Placental pericyte (primary cell): ENCODE measurements around the gene FMC1. TPM values are rescaled to one million over a fixed set of nuclear protein-coding genes. Genes with fewer than 3 reads are reported as not detected.

Experiments
- small RNA-seq: library from RNA; depleted of rRNA; stranded (forward); fragments of <200 nt; gene quantifications from one replicate; pipeline ENCODE3, GENCODE V24; 2012; ENCODE audit warnings: low replicate concordance
- total RNA-seq: library from RNA; depleted of rRNA; stranded (reverse); fragments of >200 nt; gene quantifications from 2 replicates; pipeline ENCODE4 v1.2.3, GENCODE V29; 2012

The FMC1 gene, protein sequence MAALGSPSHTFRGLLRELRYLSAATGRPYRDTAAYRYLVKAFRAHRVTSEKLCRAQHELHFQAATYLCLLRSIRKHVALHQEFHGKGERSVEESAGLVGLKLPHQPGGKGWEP
- 5.3 and 9.6 TPM in 2 replicates for total RNA-seq

DNA sequence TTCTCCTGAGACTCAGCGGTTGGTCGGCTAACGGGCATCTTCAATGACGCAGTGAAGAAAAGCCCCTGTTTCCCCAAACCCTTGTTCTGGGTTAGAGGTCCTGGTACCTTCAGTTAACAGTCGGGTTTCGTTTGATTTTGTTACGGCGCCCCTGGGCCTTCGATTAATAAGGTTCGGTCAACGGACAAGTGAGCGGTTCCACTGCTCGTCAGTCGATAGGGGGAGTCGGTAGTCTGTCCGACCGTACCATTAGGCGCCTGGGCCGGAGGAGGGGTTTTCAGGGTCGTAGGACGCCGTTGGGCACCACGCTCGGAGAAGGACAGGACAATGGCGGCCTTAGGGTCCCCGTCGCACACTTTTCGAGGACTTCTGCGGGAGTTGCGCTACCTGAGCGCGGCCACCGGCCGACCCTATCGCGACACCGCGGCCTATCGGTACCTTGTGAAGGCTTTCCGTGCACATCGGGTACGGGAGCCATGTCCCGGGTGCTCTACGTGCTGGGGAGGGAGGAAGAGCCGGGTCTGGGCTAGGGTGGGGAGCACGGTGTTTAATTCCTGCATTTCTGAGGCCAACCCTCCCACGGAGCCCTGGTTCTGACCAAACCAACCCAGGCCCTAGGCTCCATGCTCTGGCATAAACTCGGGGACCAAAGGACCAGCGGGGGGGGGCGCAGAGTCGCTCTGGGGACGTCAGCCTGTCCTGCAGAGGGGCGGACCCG, at the start of gene FMC1:
FMC1 (plus strand) TSS at position 280 of the 718 bp plus-strand sequence; CDS start at position 328, 48 bp downstream.

DNA sequence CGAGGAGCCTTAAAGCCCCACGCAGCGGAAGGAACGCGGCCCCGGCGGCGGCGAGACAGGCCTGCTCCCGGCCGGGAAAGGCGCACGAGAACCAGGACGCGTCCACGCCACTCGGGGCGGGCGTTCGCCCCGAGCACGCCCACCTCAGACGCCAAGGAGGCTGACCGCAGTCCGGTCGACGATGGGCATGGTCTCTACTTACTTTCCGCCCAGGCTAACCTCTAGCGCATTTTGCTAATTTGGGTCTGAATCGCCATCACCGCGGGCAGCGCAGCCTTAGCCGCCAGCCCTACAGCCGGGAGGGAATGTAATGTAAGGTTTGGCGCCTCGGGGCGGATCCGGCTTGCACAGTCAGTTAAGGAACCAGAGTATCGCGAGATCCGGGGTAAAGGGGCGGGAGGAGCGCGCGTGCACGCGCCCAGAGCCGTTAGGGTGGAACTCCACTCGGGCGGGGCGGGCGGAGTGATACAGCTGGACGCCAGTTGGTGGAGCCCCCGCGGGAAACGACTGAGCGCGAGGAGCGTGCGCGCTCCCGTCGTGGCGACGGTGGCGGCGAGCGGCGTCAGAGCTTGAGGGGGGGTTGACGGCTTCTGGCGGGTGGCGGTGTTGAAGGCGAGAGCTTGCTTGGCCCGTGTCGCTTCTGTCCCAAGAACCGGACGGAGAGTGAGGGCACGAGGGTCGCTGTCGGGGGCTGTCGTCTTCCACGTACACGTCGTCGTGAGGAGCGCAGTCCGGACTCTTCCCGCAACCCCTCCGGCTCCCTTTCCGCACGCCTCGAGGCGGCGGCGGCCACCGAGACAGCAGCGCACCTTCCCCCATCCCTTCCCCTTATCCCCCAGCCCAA, 18.5 kb downstream of the FMC1 start, which contains the start of gene LUC7L2:
LUC7L2 (plus strand) TSS at position 529 of the 844 bp plus-strand sequence. CDS start 368 bp downstream, outside the sequence.

Small RNA genes within 50 kb of the gene (small RNA-seq; reads per million reads assigned to genes)
- gene RNU6-206P: not detected

Other genes starting within 250 kb of the FMC1 start
- 23.0 and 57.1 TPM in 2 replicates for gene ZC3HAV1, start 231.6 kb upstream of the FMC1 start, total RNA-seq
- 6.7 and 9.4 TPM in 2 replicates for gene UBN2, start 110.1 kb upstream of the FMC1 start, total RNA-seq
- gene LUC7L2, start 18.6 kb downstream of the FMC1 start, total RNA-seq: 47.1 and 65.2 TPM in 2 replicates
- not detected in 2 replicates for gene KLRG2, start 142.3 kb downstream of the FMC1 start, total RNA-seq
- not detected in 2 replicates for gene CLEC2L, start 182.3 kb downstream of the FMC1 start, total RNA-seq